Smooth muscle cell (in vitro differentiated cells): ENCODE data around the gene KIF2C. TPM values are rescaled to one million over a fixed set of nuclear protein-coding genes. Genes with fewer than 3 reads are reported as not detected.

Experiments used
- DNase-seq: peaks from one replicate; lab custom pipeline; 2025; ENCODE audit not compliant: unreplicated experiment; lab: John Stamatoyannopoulos, UW
- H2AFZ ChIP-seq: fragments of 200-600 bp; sonication (generic); 2 replicates; pipeline ENCODE4 v1.6.0; 2016; ENCODE audit warnings: antibody characterized with exemption, low read depth, mild to moderate bottlenecking
- H3F3A ChIP-seq: fragments of 200-600 bp; sonication (generic); 2 replicates; pipeline ENCODE4 v1.6.0; 2017; ENCODE audit warnings: antibody characterized with exemption, low read depth
- H3K27ac ChIP-seq: fragments of 200-600 bp; sonication (generic); 2 replicates; pipeline ENCODE4 v1.5.1; 2016; ENCODE audit warnings: low read depth, mild to moderate bottlenecking
- H3K27me3 ChIP-seq: fragments of 200-600 bp; sonication (generic); 2 replicates; pipeline ENCODE4 v1.6.1; 2016; ENCODE audit warnings: low read depth, mild to moderate bottlenecking
- H3K36me3 ChIP-seq: fragments of 200-600 bp; sonication (generic); 2 replicates; pipeline ENCODE4 v1.5.1; 2016; ENCODE audit warnings: low read depth
- H3K4me1 ChIP-seq: fragments of 200-600 bp; sonication (generic); 2 replicates; pipeline ENCODE4 v1.5.1; 2016; ENCODE audit warnings: low read depth
- H3K4me2 ChIP-seq: fragments of 200-600 bp; sonication (generic); 2 replicates; pipeline ENCODE4 v1.6.0; 2016; ENCODE audit warnings: mild to moderate bottlenecking
- H3K4me3 ChIP-seq: fragments of 200-600 bp; sonication (generic); 2 replicates; pipeline ENCODE4 v1.5.1; 2016; ENCODE audit warnings: mild to moderate bottlenecking
- H3K79me2 ChIP-seq: fragments of 200-600 bp; sonication (generic); 2 replicates; pipeline ENCODE4 v1.6.0; 2016; ENCODE audit warnings: low read depth, mild to moderate bottlenecking
- H3K9ac ChIP-seq: fragments of 200-600 bp; sonication (generic); 2 replicates; pipeline ENCODE4 v1.6.0; 2016; ENCODE audit warnings: low read depth
- H3K9me3 ChIP-seq: fragments of 200-600 bp; sonication (generic); replicated peaks from 2 replicates; pipeline ENCODE4 v1.5.1; 2016; ENCODE audit warnings: low read depth
- H4K20me1 ChIP-seq: fragments of 200-600 bp; sonication (generic); 2 replicates; pipeline ENCODE4 v1.6.0; 2016; ENCODE audit warnings: low read depth
- CTCF ChIP-seq: fragments of 200-600 bp; sonication (generic); IDR thresholded peaks from 2 replicates; pipeline ENCODE4 v1.5.1; 2017; ENCODE audit warnings: borderline replicate concordance, mild to moderate bottlenecking, antibody characterized with exemption; ENCODE audit not compliant: insufficient read depth, poor library complexity, severe bottlenecking
- WGBS: methylation state at CpG from one replicate; pipeline ENCODE4 v1.1.7; 2016; ENCODE audit warnings: low lambda C conversion rate; 5-methylcytosine and 5-hydroxymethylcytosine counted together
- polyA plus RNA-seq: library from polyadenylated mRNA; unstranded; fragments of >200 nt; fragmentation: Nextera tagmentation; extraction: Ambion mirVana; gene quantifications from 2 replicates; pipeline ENCODE4 v1.2.1, GENCODE V29; 2016
- total RNA-seq: library from RNA; depleted of rRNA; stranded (reverse); fragments of >200 nt; gene quantifications from 2 replicates; pipeline ENCODE4 v1.2.3, GENCODE V29; 2014

The KIF2C gene
- total and polyA plus RNA-seq, 2 experiments from 2014 or later: 5.7 to 8.5 TPM

GRCh38 chr1:44707959-44708831 is 31.4 kb upstream of the KIF2C start:
- Histone ChIP-seq H3K4me2 (no peak overlapping the region), H3K79me2 (no peaks in the 10 kb centered on the region), H3K9ac (peak overlapping the region; percentile 44), H3K27me3 (no peaks in the 10 kb centered on the region), H3K4me1 (no peaks in the 10 kb centered on the region), H4K20me1 (no peaks in the 10 kb centered on the region), H3F3A (no peaks in the 10 kb centered on the region), H3K27ac (peak overlapping the region; percentile 84), H3K4me3 (no peak overlapping the region), H3K9me3 (no peaks in the 10 kb centered on the region), H2AFZ (no peak overlapping the region), H3K36me3 (no peaks in the 10 kb centered on the region)
- TF ChIP-seq CTCF: peak; percentile 48
- 58% methylated on average over 15 of the region's 15 CpGs for WGBS
- DNase-seq: no peak

- Histone ChIP-seq H3K4me1 (no peaks in the 10 kb centered on the region), H3K27ac (no peak overlapping the region), H3K9ac (no peak overlapping the region), H3K4me2 (no peak overlapping the region), H3K4me3 (no peak overlapping the region), H3F3A (no peaks in the 10 kb centered on the region), H3K79me2 (no peaks in the 10 kb centered on the region), H3K27me3 (no peaks in the 10 kb centered on the region), H3K36me3 (no peaks in the 10 kb centered on the region), H2AFZ (no peak overlapping the region), H3K9me3 (no peaks in the 10 kb centered on the region), H4K20me1 (no peaks in the 10 kb centered on the region)
- no peak for DNase-seq
- 73% methylated on average over 6 of the region's 6 CpGs for WGBS
- no peak for TF ChIP-seq CTCF
Measured at GRCh38 chr1:44713321-44713781, 26.3 kb upstream of the KIF2C start.

- no peaks in the 10 kb centered on the region for H3K4me1 ChIP-seq
- no peak for DNase-seq
- no peaks in the 10 kb centered on the region for H3K79me2 ChIP-seq
- H4K20me1 ChIP-seq: no peaks in the 10 kb centered on the region
- TF ChIP-seq CTCF: no peak
- no peaks in the 10 kb centered on the region for H3K36me3 ChIP-seq
- H3K27ac ChIP-seq: no peak overlapping the region
- no peaks in the 10 kb centered on the region for H3F3A ChIP-seq
- H2AFZ ChIP-seq: no peak overlapping the region
- no peak overlapping the region for H3K9ac ChIP-seq
- WGBS: 95% methylated on average over 7 of the region's 7 CpGs
- H3K9me3 ChIP-seq: no peaks in the 10 kb centered on the region
- no peak overlapping the region for H3K4me3 ChIP-seq
- no peaks in the 10 kb centered on the region for H3K27me3 ChIP-seq
- H3K4me2 ChIP-seq: no peak overlapping the region
Measured at GRCh38 chr1:44714532-44714931, 25.1 kb upstream of the KIF2C start.
